Keratinocyte (primary cell): ENCODE results near the gene LIMS4. TPM values are rescaled to one million over a fixed set of nuclear protein-coding genes. Genes with fewer than 3 reads are reported as not detected.
"Not testable (repeated sequence)": the region's sequence is repeated elsewhere in the genome, so short reads cannot be mapped to it uniquely, and the experiment has no call there.

Source experiments
- DNase-seq: peaks from one replicate; pipeline ENCODE4 v3.0.0-alpha.2; 2011; ENCODE audit warnings: low read depth, missing footprints, low spot score
- FAIRE-seq: peaks from 2 replicates; lab custom pipeline; 2011; peaks lifted over from hg19 to GRCh38; lab: Jason Lieb, UNC
- H2AFZ ChIP-seq: 2 replicates; pipeline ENCODE4 v1.6.0; 2012; ENCODE audit warnings: low read length, control low read depth, inconsistent platforms; ENCODE audit not compliant: control insufficient read depth
- H3K27ac ChIP-seq: 2 replicates; pipeline ENCODE4 v1.5.1; 2011; ENCODE audit warnings: low read length; ENCODE audit not compliant: control insufficient read depth, insufficient read depth
- H3K27me3 ChIP-seq: 3 replicates; pipeline ENCODE4 v1.6.0; 2011; ENCODE audit warnings: low read length; ENCODE audit not compliant: control insufficient read depth, insufficient read depth; ENCODE audit errors: extremely low read depth
- H3K36me3 ChIP-seq, 2 experiments: 2 replicates in 1 of 2; 3 replicates in 1 of 2; pipeline ENCODE4 v1.5.1; 2011; ENCODE audit warnings: low read length in 2 of 2, mild to moderate bottlenecking in 1 of 2; ENCODE audit not compliant: control insufficient read depth in 2 of 2, insufficient read depth in 2 of 2; ENCODE audit errors: extremely low read depth in 1 of 2
- H3K4me1 ChIP-seq: 3 replicates; pipeline ENCODE4 v1.5.1; 2011; ENCODE audit warnings: low read length; ENCODE audit not compliant: control insufficient read depth, insufficient read depth; ENCODE audit errors: extremely low read depth
- H3K4me2 ChIP-seq: 3 replicates; pipeline ENCODE4 v1.6.0; 2011; ENCODE audit warnings: low read depth, low read length; ENCODE audit not compliant: control insufficient read depth, insufficient read depth; ENCODE audit errors: extremely low read depth
- H3K4me3 ChIP-seq, 3 experiments: fragments of 200-600 bp in 1 of 3; sonication (generic) in 1 of 3; 2 replicates in 2 of 3; 3 replicates in 1 of 3; pipeline ENCODE4 v1.5.1; 2011 to 2016; ENCODE audit warnings: low read length in 3 of 3, mild to moderate bottlenecking in 3 of 3, control low read depth in 2 of 3, inconsistent platforms in 1 of 3, low read depth in 1 of 3, mixed read lengths in 1 of 3, mixed run types in 1 of 3, moderate library complexity in 1 of 3; ENCODE audit not compliant: control insufficient read depth in 2 of 3, insufficient read depth in 2 of 3; ENCODE audit errors: extremely low read depth in 1 of 3
- H3K79me2 ChIP-seq: 2 replicates; pipeline ENCODE4 v1.6.0; 2012; ENCODE audit warnings: low read length; ENCODE audit not compliant: control insufficient read depth, insufficient read depth
- H3K9ac ChIP-seq: 3 replicates; pipeline ENCODE4 v1.6.0; 2011; ENCODE audit warnings: low read length; ENCODE audit not compliant: control insufficient read depth, insufficient read depth; ENCODE audit errors: extremely low read depth
- H3K9me1 ChIP-seq: 3 replicates; pipeline ENCODE4 v1.6.0; 2011; ENCODE audit warnings: low read length; ENCODE audit not compliant: control insufficient read depth, insufficient read depth; ENCODE audit errors: extremely low read depth
- H3K9me3 ChIP-seq: 2 replicates; pipeline ENCODE4 v1.5.1; 2012; ENCODE audit warnings: low read depth, low read length; ENCODE audit not compliant: control insufficient read depth
- H4K20me1 ChIP-seq: 3 replicates; pipeline ENCODE4 v1.6.0; 2011; ENCODE audit warnings: low read length; ENCODE audit not compliant: control insufficient read depth, insufficient read depth; ENCODE audit errors: extremely low read depth
- dilution Hi-C: fragments of 300-500 bp; cut with MboI; formaldehyde crosslinking; loops from one replicate; pipeline ENCODE4 v1.7.0; 2020; ENCODE audit warnings: low sequenced_read_pairs; ENCODE audit not compliant: extremely low pct_ligation_motif_present
- polyA plus RNA-seq, 5 experiments: library from polyadenylated mRNA; depleted of rRNA in 3 of 5; stranded (reverse) in 3 of 5; stranded (forward) in 1 of 5; unstranded in 1 of 5; fragments of >200 nt; gene quantifications; 1 replicate in 1 of 5; 2 replicates in 3 of 5; 3 replicates in 1 of 5; pipeline versions ENCODE4 v1.2.1 to v1.2.3, GENCODE V29; 2011 to 2012; ENCODE audit warnings: missing spikeins in 2 of 5, low read depth in 1 of 5, low replicate concordance in 1 of 5

LIMS4 gene
- polyA plus RNA-seq, 1 donor (not counting 4 experiments of a cell fraction or from before 2014, with no cell fraction given) = 0.58 TPM

DNA sequence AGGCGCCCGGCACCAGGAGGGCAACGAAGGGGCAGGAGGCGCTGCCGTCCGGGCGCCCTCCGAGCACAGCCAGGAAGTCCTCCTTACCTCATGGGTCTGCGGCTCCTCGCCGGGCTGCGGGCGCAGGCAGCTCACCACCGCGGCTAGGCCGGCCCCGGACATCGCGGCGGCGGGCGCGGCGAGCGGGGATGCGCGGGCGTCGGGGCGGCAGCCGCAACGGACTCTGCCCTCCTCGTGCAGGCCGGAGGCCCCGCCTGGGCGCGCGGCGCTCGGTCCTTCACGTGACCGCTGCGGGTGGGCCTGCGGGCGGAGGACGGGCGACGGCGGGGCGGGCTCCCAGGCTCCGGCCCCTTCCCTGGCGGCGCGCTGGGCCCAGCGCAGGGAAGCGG, 49.0 kb downstream of the LIMS4 start:
- H2AFZ ChIP-seq, H3K27me3 ChIP-seq, H3K9me1 ChIP-seq, FAIRE-seq, H3K4me1 ChIP-seq, DNase-seq, dilution Hi-C loops, H3K79me2 ChIP-seq, H3K9me3 ChIP-seq, H4K20me1 ChIP-seq, H3K4me2 ChIP-seq, H3K36me3 ChIP-seq, H3K9ac ChIP-seq, H3K4me3 ChIP-seq, H3K27ac ChIP-seq: not testable (repeated sequence)

DNA sequence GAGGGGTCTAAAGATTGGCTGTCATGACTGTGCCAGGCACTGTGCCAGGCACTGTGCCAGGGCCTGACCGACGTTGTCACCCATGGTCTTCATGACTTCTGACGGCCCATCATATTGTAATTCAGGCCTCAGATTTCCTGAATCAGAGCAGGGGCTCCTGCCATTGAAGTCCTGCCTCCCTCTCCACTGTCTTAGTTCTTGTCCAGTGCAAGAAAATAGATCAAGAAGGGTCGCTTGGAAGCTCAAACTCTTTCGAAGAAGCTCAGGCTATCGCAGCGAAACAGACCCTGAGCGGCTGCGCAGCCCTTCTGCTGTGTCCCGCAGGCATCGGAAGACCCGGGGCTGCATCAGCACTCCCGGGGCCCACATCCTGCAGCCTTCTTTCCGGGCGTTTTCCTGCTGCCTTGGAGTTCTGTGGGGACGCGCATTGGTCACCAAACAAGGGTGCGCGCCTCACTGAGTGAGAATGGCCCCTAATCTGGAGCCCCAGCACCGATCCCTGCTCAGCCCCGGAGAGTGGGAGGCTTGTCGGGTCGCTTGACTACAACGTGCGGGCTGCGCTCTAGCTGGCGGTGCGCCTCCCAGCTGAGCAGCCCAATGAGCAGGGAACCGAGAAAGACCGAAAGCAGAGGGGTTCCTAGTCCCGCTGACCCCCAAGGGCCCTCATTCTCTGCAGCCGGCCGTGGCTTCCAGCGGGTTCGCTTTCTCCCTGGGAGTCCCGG, 49.6 kb downstream of the LIMS4 start:
- H3K9me3 ChIP-seq, H3K79me2 ChIP-seq, H3K36me3 ChIP-seq, H3K9me1 ChIP-seq, FAIRE-seq, H3K27ac ChIP-seq, H3K9ac ChIP-seq, H2AFZ ChIP-seq, H4K20me1 ChIP-seq, H3K4me1 ChIP-seq, dilution Hi-C loops, DNase-seq, H3K27me3 ChIP-seq, H3K4me2 ChIP-seq, H3K4me3 ChIP-seq: not testable (repeated sequence)

DNA sequence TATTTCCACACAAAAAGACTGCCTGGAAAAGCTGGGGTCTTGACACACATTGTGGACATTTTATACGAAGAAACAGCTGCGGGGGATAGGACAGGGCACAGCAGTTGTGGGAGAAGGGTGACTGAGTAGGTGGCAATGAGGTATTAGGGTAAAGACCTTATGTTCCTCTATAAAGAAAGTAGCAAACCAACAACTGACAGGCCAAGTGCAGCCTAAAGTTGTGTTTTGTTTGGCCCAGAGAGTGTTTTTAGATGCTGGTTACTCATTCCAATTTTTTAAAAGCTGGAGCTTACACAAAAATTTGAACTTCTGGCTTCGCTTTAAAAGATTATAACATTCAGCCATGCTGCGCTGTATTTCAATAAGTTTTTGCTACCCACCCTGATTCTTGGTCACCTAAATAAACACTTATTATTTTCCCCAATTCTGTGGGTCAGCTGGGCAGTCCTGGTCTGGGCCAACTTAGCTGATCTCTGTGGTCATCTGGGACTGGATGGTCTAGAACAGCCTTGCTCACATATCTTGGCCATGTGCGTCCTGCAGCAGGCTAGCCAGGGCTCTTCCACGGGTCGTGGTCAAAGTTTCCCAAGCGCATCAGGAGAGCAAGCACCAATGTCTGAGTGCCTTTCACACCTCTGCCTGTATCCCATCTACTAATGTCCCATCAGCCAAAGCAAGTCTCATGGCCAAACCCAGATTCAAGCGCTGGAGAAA, 51.8 kb downstream of the LIMS4 start:
- H3K4me3 ChIP-seq, H3K36me3 ChIP-seq, H3K9me1 ChIP-seq, dilution Hi-C loops, H4K20me1 ChIP-seq, DNase-seq, H3K9me3 ChIP-seq, H3K4me1 ChIP-seq, H3K9ac ChIP-seq, H3K4me2 ChIP-seq, FAIRE-seq, H3K79me2 ChIP-seq, H3K27me3 ChIP-seq, H3K27ac ChIP-seq, H2AFZ ChIP-seq: not testable (repeated sequence)

DNA sequence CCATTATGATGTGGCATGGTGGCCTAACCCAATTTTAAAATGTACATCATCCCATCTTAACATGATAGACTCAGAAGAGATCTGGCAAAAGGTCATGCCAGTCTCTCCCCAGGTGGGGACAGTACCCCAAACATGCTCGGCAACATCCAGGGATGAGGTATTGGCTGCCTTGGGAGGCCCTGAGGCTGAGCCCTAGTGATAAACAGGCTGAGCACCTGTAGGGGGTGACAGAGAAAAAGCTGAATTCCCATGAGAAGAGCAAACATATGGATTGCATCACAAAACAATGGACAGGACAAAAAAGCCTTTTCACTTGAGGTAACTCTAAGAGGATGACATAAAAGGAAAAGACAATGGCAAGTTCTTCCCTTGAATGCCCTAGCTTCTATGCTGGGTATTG, 65.5 kb downstream of the LIMS4 start:
- H4K20me1 ChIP-seq, dilution Hi-C loops, H3K36me3 ChIP-seq, H3K9ac ChIP-seq, H3K4me2 ChIP-seq, H3K9me3 ChIP-seq, H3K9me1 ChIP-seq, DNase-seq, H3K27ac ChIP-seq, H3K4me1 ChIP-seq, H2AFZ ChIP-seq, H3K79me2 ChIP-seq, H3K4me3 ChIP-seq, FAIRE-seq, H3K27me3 ChIP-seq: not testable (repeated sequence)

DNA sequence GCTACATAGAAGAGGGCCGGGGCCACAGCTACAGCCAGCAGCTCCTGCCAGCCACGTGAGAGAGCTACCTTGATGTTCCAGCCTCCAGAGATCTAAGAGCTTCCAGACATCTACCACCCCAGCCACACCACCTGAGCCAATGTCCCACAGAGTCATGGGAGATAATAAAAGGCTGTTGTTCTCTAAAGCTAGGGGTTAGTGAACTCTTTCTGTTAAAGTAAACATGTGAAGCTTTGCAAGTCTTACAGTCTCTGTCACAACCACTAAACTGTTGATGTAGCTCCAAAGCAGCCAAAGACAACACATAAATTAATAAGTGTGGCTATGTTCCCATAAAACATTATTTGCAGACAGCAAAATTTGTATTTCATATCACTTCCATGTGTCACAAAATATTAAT, 67.6 kb downstream of the LIMS4 start:
- H3K79me2 ChIP-seq, dilution Hi-C loops: not testable (repeated sequence)

More for the DNA sequence above, 67.6 kb downstream of the LIMS4 start:
- H3K9me1 ChIP-seq, H3K4me3 ChIP-seq, H3K36me3 ChIP-seq, DNase-seq, H3K27ac ChIP-seq, H4K20me1 ChIP-seq, H2AFZ ChIP-seq, H3K9me3 ChIP-seq, H3K27me3 ChIP-seq, FAIRE-seq, H3K4me2 ChIP-seq, H3K4me1 ChIP-seq, H3K9ac ChIP-seq: not testable (repeated sequence)
